ENCODE measurements around the gene SIMC1.
"Not testable (repeated sequence)": the region's sequence is repeated elsewhere in the genome, so short reads cannot be mapped to it uniquely, and the experiment has no call there.

The SIMC1 gene

GRCh38 chr5:176237971-176238644 lies at the start of gene SIMC1:
SIMC1 (plus strand) TSS chr5:176238424; CDS start chr5:176238509, 85 bp downstream.
- DNase-seq (ENCODE audit: low read depth, low spot score); in situ Hi-C loops (cut with HindIII; ENCODE audit: low sequenced_read_pairs): not testable (repeated sequence)
- peak within 1 kb of the TSS; percentile 33 for H3K4me3 ChIP-seq (ENCODE audit: low read depth, low read length)

GRCh38 chr5:176188506-176189193 lies 49.6 kb upstream of the SIMC1 start:
- in situ Hi-C loops (cut with HindIII; ENCODE audit: low sequenced_read_pairs), result no loop called here
- no peak overlapping the region for H3K4me3 ChIP-seq (ENCODE audit: low read depth, low read length)
- TF ChIP-seq CTCF (IDR thresholded peaks at IDR 0.05; ENCODE audit: low read depth, low read length), result no peak
- no peak for DNase-seq (ENCODE audit: low read depth, low spot score)

- DNase-seq (ENCODE audit: low read depth, low spot score), result no peak
- in situ Hi-C loops (cut with HindIII; ENCODE audit: low sequenced_read_pairs), result no loop called here
- TF ChIP-seq CTCF (IDR thresholded peaks at IDR 0.05; ENCODE audit: low read depth, low read length), result no peak
- H3K4me3 ChIP-seq (ENCODE audit: low read depth, low read length), result no peak overlapping the region
Observed at GRCh38 chr5:176189857-176190256, 48.4 kb upstream of the SIMC1 start.

- no peak overlapping the region for H3K4me3 ChIP-seq (ENCODE audit: low read depth, low read length)
- DNase-seq (ENCODE audit: low read depth, low spot score), result no peak
- in situ Hi-C loops (cut with HindIII; ENCODE audit: low sequenced_read_pairs), result no loop called here
- TF ChIP-seq CTCF (IDR thresholded peaks at IDR 0.05; ENCODE audit: low read depth, low read length), result no peak
Observed at GRCh38 chr5:176190886-176191755, 47.1 kb upstream of the SIMC1 start.

- no peak for DNase-seq (ENCODE audit: low read depth, low spot score)
- in situ Hi-C loops (cut with HindIII; ENCODE audit: low sequenced_read_pairs), result no loop called here
- TF ChIP-seq CTCF (IDR thresholded peaks at IDR 0.05; ENCODE audit: low read depth, low read length), result no peak
- H3K4me3 ChIP-seq (ENCODE audit: low read depth, low read length), result no peak overlapping the region
Observed at GRCh38 chr5:176192094-176192721, 46.0 kb upstream of the SIMC1 start.

DNA sequence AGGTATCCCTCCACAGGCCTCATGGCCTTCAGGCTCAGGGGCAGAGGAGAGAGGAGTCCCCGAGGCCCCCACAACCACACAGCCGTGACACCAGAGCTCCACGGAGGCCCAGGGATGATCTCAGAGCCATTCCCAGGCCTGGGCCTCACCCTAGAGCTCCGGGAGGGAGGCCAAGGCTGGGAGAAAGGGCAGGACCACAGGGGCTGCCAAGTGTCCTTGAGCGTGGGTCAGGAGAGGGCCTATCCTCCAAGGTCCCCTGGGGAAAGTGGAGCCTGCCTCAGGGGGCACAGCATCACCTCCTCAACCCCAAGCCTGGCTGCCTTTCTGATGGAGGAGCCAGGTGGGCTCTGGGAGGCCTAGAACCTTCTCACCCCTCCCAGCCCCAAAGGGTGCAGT lies 45.5 kb upstream of the SIMC1 start:
- H3K4me3 ChIP-seq (ENCODE audit: low read depth, low read length); DNase-seq (ENCODE audit: low read depth, low spot score); in situ Hi-C loops (cut with HindIII; ENCODE audit: low sequenced_read_pairs): not testable (repeated sequence)

DNA sequence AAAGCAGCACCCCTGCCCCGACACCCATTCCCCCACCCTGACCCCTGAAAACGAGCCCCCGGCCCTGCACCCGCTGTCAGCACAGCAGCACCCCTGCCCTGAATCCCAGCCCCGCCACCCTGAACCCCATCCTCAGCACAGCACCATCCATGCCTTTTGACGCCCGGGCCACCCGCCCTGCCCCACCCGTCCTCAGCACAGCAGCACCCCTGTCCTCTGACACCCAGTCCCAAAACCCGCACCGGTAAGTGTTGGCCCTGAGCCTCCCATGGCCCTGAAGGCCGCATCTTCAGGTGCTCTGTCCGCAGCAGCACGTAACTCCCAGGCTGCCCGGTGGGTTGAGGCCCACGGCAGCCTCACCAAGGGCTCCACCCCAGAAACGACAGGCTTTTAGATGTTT lies 44.6 kb upstream of the SIMC1 start:
- DNase-seq (ENCODE audit: low read depth, low spot score); in situ Hi-C loops (cut with HindIII; ENCODE audit: low sequenced_read_pairs); H3K4me3 ChIP-seq (ENCODE audit: low read depth, low read length): not testable (repeated sequence)

DNA sequence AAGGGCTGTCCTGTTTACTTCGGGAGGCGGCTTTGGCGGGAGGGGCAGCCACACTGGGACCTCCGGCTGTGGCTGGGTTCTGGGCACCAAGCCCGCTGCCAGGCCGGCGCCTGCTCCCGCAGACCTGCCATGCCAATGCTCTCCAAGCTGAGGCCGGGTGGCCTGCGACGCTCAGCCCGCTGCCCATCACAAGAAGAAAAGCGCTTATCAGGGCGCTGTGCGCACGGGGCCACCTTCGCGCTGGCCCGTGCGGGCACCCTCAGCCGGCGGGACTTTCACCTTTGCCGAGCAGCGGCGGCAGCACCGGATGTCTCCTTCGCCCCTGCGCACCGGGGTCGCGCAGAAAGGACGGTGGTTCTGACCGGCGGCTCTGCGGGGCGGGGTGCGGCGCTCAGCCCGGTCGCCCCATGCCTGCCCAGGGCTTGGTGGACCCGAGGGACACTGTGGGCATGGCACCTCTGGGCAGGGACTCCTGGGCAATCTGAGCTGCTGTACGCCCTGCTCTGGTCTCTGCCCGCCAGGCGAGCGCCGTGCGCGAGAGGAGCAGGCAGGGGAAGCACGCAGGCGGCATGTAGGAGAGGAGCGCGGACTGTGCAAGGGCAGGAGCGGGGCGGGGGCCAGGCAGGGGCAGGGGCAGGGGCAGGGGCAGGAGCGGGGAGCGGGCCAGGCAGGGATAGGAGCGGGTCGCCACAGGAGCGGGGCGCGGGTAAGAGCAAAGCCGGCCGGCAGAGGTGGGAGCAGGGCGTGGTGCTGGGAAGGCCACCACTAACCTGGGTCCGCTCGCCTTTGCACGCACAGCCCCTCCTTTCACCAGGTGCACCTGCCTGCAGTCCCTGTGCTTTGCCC lies 43.8 kb upstream of the SIMC1 start:
- DNase-seq (ENCODE audit: low read depth, low spot score); in situ Hi-C loops (cut with HindIII; ENCODE audit: low sequenced_read_pairs): not testable (repeated sequence)
- H3K4me3 ChIP-seq (ENCODE audit: low read depth, low read length), result peak overlapping the region; percentile 21

DNA sequence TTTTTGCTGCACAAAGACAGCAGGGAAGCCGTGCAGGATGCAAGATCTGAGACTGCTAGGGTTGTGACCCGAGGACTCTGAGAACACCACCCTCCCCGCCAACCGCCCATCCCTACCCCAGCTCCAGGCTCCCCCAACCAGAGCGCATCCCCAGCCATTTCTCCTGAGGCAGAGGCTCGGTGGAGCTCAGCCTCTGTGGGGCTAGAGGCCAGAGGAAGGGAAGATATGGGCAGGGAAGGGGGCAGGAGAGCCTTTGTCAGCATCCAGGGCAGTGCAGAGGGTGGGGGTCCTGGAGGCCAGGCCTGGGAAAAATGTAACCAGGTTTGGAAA lies 43.2 kb upstream of the SIMC1 start:
- in situ Hi-C loops (cut with HindIII; ENCODE audit: low sequenced_read_pairs); DNase-seq (ENCODE audit: low read depth, low spot score); H3K4me3 ChIP-seq (ENCODE audit: low read depth, low read length): not testable (repeated sequence)

DNA sequence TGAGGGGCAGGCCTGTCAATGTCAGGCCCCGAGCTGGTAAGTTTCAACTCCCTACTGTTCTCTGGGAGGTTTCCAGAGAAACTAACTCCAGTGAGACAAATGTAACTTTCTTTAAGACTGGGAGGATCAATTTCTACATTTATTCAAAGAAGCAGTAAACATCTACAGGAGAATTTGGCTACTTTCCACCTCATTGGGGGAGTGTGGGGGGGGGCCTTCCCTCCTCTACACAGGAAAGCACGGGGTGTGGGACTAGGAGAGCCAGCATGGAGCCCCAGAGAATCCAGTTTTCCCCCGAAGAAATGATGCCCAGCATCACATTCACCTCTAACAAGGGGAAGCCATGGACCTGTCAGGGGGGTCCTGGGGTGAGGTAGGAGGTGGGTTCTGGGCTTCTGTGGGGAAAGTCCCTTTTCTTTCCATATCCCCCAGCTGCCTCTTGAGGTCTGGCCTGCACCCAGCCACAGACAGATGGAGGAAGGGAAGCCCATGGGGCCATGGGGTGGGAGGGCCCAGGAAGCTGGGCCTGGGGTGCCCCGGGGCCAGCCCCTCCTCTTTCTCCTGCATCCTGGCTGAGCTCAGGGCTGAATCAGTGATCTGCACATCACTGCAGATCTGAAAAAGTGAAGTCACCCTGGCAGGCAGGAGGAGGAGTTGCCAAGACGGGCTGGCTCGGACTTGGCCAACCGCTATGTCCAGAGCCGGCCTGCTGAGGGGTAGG lies 42.6 kb upstream of the SIMC1 start:
- H3K4me3 ChIP-seq (ENCODE audit: low read depth, low read length); in situ Hi-C loops (cut with HindIII; ENCODE audit: low sequenced_read_pairs); DNase-seq (ENCODE audit: low read depth, low spot score): not testable (repeated sequence)

DNA sequence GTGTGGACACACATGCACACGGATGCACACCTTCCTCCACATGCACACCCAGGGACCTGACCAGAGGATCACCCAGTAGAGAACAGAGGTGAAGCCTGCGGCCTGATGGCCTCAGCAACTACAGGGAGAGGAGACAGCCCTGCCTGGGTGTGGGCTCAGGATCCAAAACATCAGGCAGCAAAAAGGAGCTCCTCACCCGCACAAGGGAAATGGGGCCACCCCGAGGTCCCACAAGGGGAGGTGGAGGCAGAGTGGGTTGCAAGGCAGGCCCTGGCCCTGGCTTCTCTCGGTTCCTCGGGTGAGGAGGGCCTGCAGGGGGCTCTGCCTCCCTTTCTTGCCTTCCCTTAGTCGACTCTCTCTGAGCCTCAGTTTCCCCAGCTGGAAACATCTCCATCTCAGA lies 41.4 kb upstream of the SIMC1 start:
- in situ Hi-C loops (cut with HindIII; ENCODE audit: low sequenced_read_pairs); H3K4me3 ChIP-seq (ENCODE audit: low read depth, low read length); DNase-seq (ENCODE audit: low read depth, low spot score): not testable (repeated sequence)
